ENCODE measurements around the gene PRLH. TPM values are rescaled to one million over a fixed set of nuclear protein-coding genes. Genes with fewer than 3 reads are reported as not detected.
A peak's percentile ranks its signal among the peaks of the same experiment; 100 is the strongest.

PRLH gene
- total RNA-seq, 1 donor, result not detected

- Histone ChIP-seq H3K4me3 (ENCODE audit: insufficient read depth, low read length) (no peak overlapping the region), H3K36me3 (ENCODE audit: insufficient read depth, low read length) (peaks cover 26% of the 10 kb centered on the region), H4K20me1 (ENCODE audit: insufficient read depth, low read length) (no peaks in the 10 kb centered on the region), H3K4me2 (ENCODE audit: insufficient read depth, low read length) (no peak overlapping the region), H3K27ac (ENCODE audit: low read depth, low read length) (no peak overlapping the region), H3K79me2 (ENCODE audit: insufficient read depth, low read length) (no peaks in the 10 kb centered on the region), H3K27me3 (ENCODE audit: insufficient read depth, low read length) (no peaks in the 10 kb centered on the region), H2AFZ (ENCODE audit: low read length) (no peak overlapping the region), H3K9me3 (ENCODE audit: low read depth, low read length) (no peaks in the 10 kb centered on the region), H3K4me1 (ENCODE audit: insufficient read depth, low read length) (peaks cover 3% of the 10 kb centered on the region)
- peak; percentile 79 for DNase-seq (ENCODE audit: insufficient read length, low spot score, missing footprints)
- TF ChIP-seq CTCF (IDR thresholded peaks at IDR 0.05; ENCODE audit: extremely low read depth, low read depth, low read length), result no peak
These were observed 24.2 kb upstream of the PRLH start for GRCh38 chr2:237542001-237542704.

GRCh38 chr2:237546040-237546875 lies 20.1 kb upstream of the PRLH start:
- Histone ChIP-seq H3K9me3 (ENCODE audit: low read depth, low read length) (no peaks in the 10 kb centered on the region), H3K4me3 (ENCODE audit: insufficient read depth, low read length) (no peak overlapping the region), H4K20me1 (ENCODE audit: insufficient read depth, low read length) (no peaks in the 10 kb centered on the region), H2AFZ (ENCODE audit: low read length) (no peak overlapping the region), H3K27ac (ENCODE audit: low read depth, low read length) (no peak overlapping the region), H3K79me2 (ENCODE audit: insufficient read depth, low read length) (no peaks in the 10 kb centered on the region), H3K4me2 (ENCODE audit: insufficient read depth, low read length) (no peak overlapping the region), H3K36me3 (ENCODE audit: insufficient read depth, low read length) (peaks cover 43% of the 10 kb centered on the region), H3K27me3 (ENCODE audit: insufficient read depth, low read length) (no peaks in the 10 kb centered on the region), H3K4me1 (ENCODE audit: insufficient read depth, low read length) (no peaks in the 10 kb centered on the region)
- DNase-seq (ENCODE audit: insufficient read length, low spot score, missing footprints), result peak; percentile 51
- no peak for TF ChIP-seq CTCF (IDR thresholded peaks at IDR 0.05; ENCODE audit: extremely low read depth, low read depth, low read length)

GRCh38 chr2:237546876-237547395 lies 19.4 kb upstream of the PRLH start:
- Histone ChIP-seq H3K79me2 (ENCODE audit: insufficient read depth, low read length) (no peaks in the 10 kb centered on the region), H3K4me1 (ENCODE audit: insufficient read depth, low read length) (no peaks in the 10 kb centered on the region), H3K4me2 (ENCODE audit: insufficient read depth, low read length) (no peak overlapping the region), H3K36me3 (ENCODE audit: insufficient read depth, low read length) (peaks cover 46% of the 10 kb centered on the region), H2AFZ (ENCODE audit: low read length) (no peak overlapping the region), H4K20me1 (ENCODE audit: insufficient read depth, low read length) (no peaks in the 10 kb centered on the region), H3K27me3 (ENCODE audit: insufficient read depth, low read length) (no peaks in the 10 kb centered on the region), H3K9me3 (ENCODE audit: low read depth, low read length) (no peaks in the 10 kb centered on the region), H3K4me3 (ENCODE audit: insufficient read depth, low read length) (no peak overlapping the region), H3K27ac (ENCODE audit: low read depth, low read length) (no peak overlapping the region)
- DNase-seq (ENCODE audit: insufficient read length, low spot score, missing footprints), result peak; percentile 58
- no peak for TF ChIP-seq CTCF (IDR thresholded peaks at IDR 0.05; ENCODE audit: extremely low read depth, low read depth, low read length)

All from osteoblast (primary cell).